ENCODE results near the gene FGL2. TPM values are rescaled to one million over a fixed set of nuclear protein-coding genes. Genes with fewer than 3 reads are reported as not detected.

Gene FGL2
- total RNA-seq, 4 donors from 2014 or later = 199 to 756 (median 378) TPM

- H3K27ac ChIP-seq = no peak overlapping the region
- WGBS, 2 donors (ENCODE audit: low coverage in 1 of 2) = 81 to 100% methylated on average over 2 of the region's 2 CpGs
- no peaks in the 10 kb centered on the region for H3K9me3 ChIP-seq
- H3K4me3 ChIP-seq = no peak overlapping the region
- no peak for ATAC-seq
- H3K4me1 ChIP-seq = peaks cover 0 to 10% (median 0%) of the 10 kb centered on the region in 3 donors
- no peaks in the 10 kb centered on the region for H3K36me3 ChIP-seq
- no peaks in the 10 kb centered on the region for H3K27me3 ChIP-seq
- no peak for TF ChIP-seq CTCF (IDR thresholded peaks at IDR 0.05)
- TF ChIP-seq EP300 (IDR thresholded peaks at IDR 0.05) = no peak
Observed at GRCh38 chr7:77217474-77218185, 18.0 kb upstream of the FGL2 start.

- H3K4me1 ChIP-seq = peaks cover 0 to 10% (median 0%) of the 10 kb centered on the region in 3 donors
- TF ChIP-seq EP300 (IDR thresholded peaks at IDR 0.05) = no peak
- no peak for TF ChIP-seq POLR2A (IDR thresholded peaks at IDR 0.05)
- TF ChIP-seq POLR2AphosphoS5 (IDR thresholded peaks at IDR 0.05) = no peak
- TF ChIP-seq CTCF (IDR thresholded peaks at IDR 0.05) = no peak
- 72 to 85% methylated on average over 3 of the region's 3 CpGs for WGBS, 2 donors (ENCODE audit: low coverage in 1 of 2)
Observed at GRCh38 chr7:77216181-77216845, 16.7 kb upstream of the FGL2 start.

GRCh38 chr7:77209479-77210139 is 10.0 kb upstream of the FGL2 start:
- H3K36me3 ChIP-seq = no peaks in the 10 kb centered on the region
- ATAC-seq = no peak
- no peaks in the 10 kb centered on the region for H3K4me1 ChIP-seq
- H3K27ac ChIP-seq = no peak overlapping the region
- TF ChIP-seq POLR2AphosphoS5 (IDR thresholded peaks at IDR 0.05) (no peak), POLR2A (IDR thresholded peaks at IDR 0.05) (no peak), EP300 (IDR thresholded peaks at IDR 0.05) (no peak)
- 100% methylated on average over 2 to 4 of the region's 6 CpGs for WGBS, 2 donors (ENCODE audit: low coverage in 1 of 2)
- H3K4me3 ChIP-seq = no peak overlapping the region
- H3K9me3 ChIP-seq = peaks cover 0 to 9% (median 0%) of the 10 kb centered on the region in 3 donors
- H3K27me3 ChIP-seq = no peaks in the 10 kb centered on the region

More at GRCh38 chr7:77216181-77216845, 16.7 kb upstream of the FGL2 start:
- Histone ChIP-seq H3K4me3 (no peak overlapping the region), H3K27me3 (no peaks in the 10 kb centered on the region), H3K36me3 (no peaks in the 10 kb centered on the region), H3K27ac (peak overlapping the region in 1 of 4 donors; percentile 42), H3K9me3 (no peaks in the 10 kb centered on the region)
- no peak for ATAC-seq

GRCh38 chr7:77208416-77208815 is 8.8 kb upstream of the FGL2 start:
- no peaks in the 10 kb centered on the region for H3K27me3 ChIP-seq
- no peak overlapping the region for H3K27ac ChIP-seq
- no peak for TF ChIP-seq CTCF (IDR thresholded peaks at IDR 0.05)
- TF ChIP-seq EP300 (IDR thresholded peaks at IDR 0.05) = no peak
- no peak for TF ChIP-seq POLR2A (IDR thresholded peaks at IDR 0.05)
- TF ChIP-seq POLR2AphosphoS5 (IDR thresholded peaks at IDR 0.05) = no peak
- ATAC-seq = no peak
- H3K36me3 ChIP-seq = no peaks in the 10 kb centered on the region
- H3K4me3 ChIP-seq = no peak overlapping the region
- H3K9me3 ChIP-seq = peaks cover 0 to 9% (median 0%) of the 10 kb centered on the region in 3 donors
- no peaks in the 10 kb centered on the region for H3K4me1 ChIP-seq

- no peak overlapping the region for H3K27ac ChIP-seq
- no peak overlapping the region for H3K4me3 ChIP-seq
- H3K4me1 ChIP-seq = peaks cover 0 to 19% (median 2%) of the 10 kb centered on the region in 3 donors
- TF ChIP-seq CTCF (IDR thresholded peaks at IDR 0.05) = no peak
- TF ChIP-seq POLR2AphosphoS5 (IDR thresholded peaks at IDR 0.05) = no peak
- no peak for TF ChIP-seq POLR2A (IDR thresholded peaks at IDR 0.05)
- no peak for TF ChIP-seq EP300 (IDR thresholded peaks at IDR 0.05)
- ATAC-seq = no peak
- no peaks in the 10 kb centered on the region for H3K36me3 ChIP-seq
- peaks cover 0 to 9% (median 0%) of the 10 kb centered on the region in 3 donors for H3K9me3 ChIP-seq
- no peaks in the 10 kb centered on the region for H3K27me3 ChIP-seq
- WGBS, 2 donors (ENCODE audit: low coverage in 1 of 2) = 95 to 100% methylated on average over 3 of the region's 3 CpGs
Observed at GRCh38 chr7:77205706-77206105, 6.1 kb upstream of the FGL2 start.
